ENCODE data around the gene FGD4.

DNA sequence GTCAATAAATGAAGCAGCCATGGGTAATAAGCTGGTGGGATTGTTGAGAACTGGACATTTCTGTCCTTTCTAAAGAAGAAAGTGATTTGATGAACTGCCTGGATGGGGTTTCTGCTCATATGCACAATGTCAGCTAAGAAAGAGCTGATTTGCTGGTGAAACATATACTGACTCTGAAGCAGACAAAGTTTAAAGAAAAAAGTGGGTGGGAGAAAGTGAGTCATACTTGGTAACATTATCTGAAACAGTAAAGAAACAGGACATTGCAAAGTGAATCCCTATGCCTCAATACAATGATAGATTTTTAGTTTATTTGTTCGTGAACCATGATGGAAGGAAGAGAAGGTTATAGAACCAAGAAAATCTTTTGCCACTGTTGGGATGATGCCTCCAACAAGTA, 184.2 kb downstream of the FGD4 start:
- no peak for TF ChIP-seq POLR2AphosphoS5 (IDR thresholded peaks at IDR 0.05)
- TF ChIP-seq POLR2A (IDR thresholded peaks at IDR 0.05) = no peak
- TF ChIP-seq, protein P1, sequence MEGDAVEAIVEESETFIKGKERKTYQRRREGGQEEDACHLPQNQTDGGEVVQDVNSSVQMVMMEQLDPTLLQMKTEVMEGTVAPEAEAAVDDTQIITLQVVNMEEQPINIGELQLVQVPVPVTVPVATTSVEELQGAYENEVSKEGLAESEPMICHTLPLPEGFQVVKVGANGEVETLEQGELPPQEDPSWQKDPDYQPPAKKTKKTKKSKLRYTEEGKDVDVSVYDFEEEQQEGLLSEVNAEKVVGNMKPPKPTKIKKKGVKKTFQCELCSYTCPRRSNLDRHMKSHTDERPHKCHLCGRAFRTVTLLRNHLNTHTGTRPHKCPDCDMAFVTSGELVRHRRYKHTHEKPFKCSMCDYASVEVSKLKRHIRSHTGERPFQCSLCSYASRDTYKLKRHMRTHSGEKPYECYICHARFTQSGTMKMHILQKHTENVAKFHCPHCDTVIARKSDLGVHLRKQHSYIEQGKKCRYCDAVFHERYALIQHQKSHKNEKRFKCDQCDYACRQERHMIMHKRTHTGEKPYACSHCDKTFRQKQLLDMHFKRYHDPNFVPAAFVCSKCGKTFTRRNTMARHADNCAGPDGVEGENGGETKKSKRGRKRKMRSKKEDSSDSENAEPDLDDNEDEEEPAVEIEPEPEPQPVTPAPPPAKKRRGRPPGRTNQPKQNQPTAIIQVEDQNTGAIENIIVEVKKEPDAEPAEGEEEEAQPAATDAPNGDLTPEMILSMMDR (IDR thresholded peaks at IDR 0.05) = no peak
